AG09309 (cell line): Measurements from ENCODE around the gene IFI30.

Experiments used
- DNase-seq: peaks from one replicate; pipeline ENCODE4 v3.0.0-alpha.2; 2010; ENCODE audit warnings: low read depth
- H3K4me3 ChIP-seq: 2 replicates; pipeline ENCODE4 v1.5.1; 2011; ENCODE audit warnings: mild to moderate bottlenecking, low read depth, low read length, moderate library complexity; ENCODE audit not compliant: control insufficient read depth
- CTCF ChIP-seq: IDR thresholded peaks from 2 replicates; pipeline ENCODE4 v1.5.1; 2011; ENCODE audit warnings: mild to moderate bottlenecking, low read depth, low read length, inconsistent platforms; ENCODE audit not compliant: insufficient read depth, control insufficient read depth; ENCODE audit errors: missing control alignments

The IFI30 gene

GRCh38 chr19:18193388-18194180 is 20.0 kb downstream of the IFI30 start:
- peak overlapping the region; percentile 86 for H3K4me3 ChIP-seq
- DNase-seq: no peak
- no peak for TF ChIP-seq CTCF

- no peak for DNase-seq
- TF ChIP-seq CTCF: no peak
- peak overlapping the region; percentile 86 for H3K4me3 ChIP-seq
These were observed 20.5 kb downstream of the IFI30 start for GRCh38 chr19:18194181-18194530.

GRCh38 chr19:18194554-18195238 is 21.1 kb downstream of the IFI30 start:
- no peak for TF ChIP-seq CTCF
- DNase-seq: no peak
- no peak overlapping the region; the same call in 1 of the 2 replicates for H3K4me3 ChIP-seq

- no peak overlapping the region for H3K4me3 ChIP-seq
- no peak for TF ChIP-seq CTCF
- DNase-seq: no peak
These were observed 22.9 kb downstream of the IFI30 start for GRCh38 chr19:18196511-18196845.

GRCh38 chr19:18197306-18197705 is 23.7 kb downstream of the IFI30 start:
- TF ChIP-seq CTCF: no peak

GRCh38 chr19:18197941-18198340 is 24.3 kb downstream of the IFI30 start:
- H3K4me3 ChIP-seq: no peak overlapping the region
- TF ChIP-seq CTCF: no peak
- DNase-seq: no peak

More at GRCh38 chr19:18197306-18197705, 23.7 kb downstream of the IFI30 start:
- DNase-seq: no peak
- no peak overlapping the region for H3K4me3 ChIP-seq

GRCh38 chr19:18198374-18198773 is 24.8 kb downstream of the IFI30 start:
- no peak for DNase-seq
- H3K4me3 ChIP-seq: no peak overlapping the region
- no peak for TF ChIP-seq CTCF
